ENCODE results near the gene AHRR.

DNA sequence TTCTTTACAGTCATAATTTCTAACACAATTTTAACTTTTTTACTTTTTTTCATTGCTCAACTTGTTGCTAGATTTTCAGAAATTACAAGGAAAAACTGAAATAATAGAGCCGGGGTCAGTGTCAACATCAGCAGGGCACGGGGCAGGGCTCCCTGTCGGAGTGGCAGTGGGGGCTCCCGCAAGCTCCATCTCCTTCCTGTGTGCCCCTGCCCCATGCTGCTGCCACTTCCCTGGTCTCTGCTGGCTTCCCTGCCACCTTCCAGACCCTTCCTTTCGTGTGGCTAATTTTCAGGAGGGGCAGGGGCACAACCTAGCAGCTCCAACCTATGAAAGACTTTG, 120.5 kb downstream of the AHRR start:
- TF ChIP-seq, protein P1, sequence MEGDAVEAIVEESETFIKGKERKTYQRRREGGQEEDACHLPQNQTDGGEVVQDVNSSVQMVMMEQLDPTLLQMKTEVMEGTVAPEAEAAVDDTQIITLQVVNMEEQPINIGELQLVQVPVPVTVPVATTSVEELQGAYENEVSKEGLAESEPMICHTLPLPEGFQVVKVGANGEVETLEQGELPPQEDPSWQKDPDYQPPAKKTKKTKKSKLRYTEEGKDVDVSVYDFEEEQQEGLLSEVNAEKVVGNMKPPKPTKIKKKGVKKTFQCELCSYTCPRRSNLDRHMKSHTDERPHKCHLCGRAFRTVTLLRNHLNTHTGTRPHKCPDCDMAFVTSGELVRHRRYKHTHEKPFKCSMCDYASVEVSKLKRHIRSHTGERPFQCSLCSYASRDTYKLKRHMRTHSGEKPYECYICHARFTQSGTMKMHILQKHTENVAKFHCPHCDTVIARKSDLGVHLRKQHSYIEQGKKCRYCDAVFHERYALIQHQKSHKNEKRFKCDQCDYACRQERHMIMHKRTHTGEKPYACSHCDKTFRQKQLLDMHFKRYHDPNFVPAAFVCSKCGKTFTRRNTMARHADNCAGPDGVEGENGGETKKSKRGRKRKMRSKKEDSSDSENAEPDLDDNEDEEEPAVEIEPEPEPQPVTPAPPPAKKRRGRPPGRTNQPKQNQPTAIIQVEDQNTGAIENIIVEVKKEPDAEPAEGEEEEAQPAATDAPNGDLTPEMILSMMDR (IDR thresholded peaks at IDR 0.05): no peak
- TF ChIP-seq EP300 (IDR thresholded peaks at IDR 0.05): no peak

Data from stomach (tissue), 4 donors.